Activated gamma-delta T cell treated with Interleukin-2 at 50 U/mL for 16 hours (primary cell): ENCODE results near the gene FAM107B.

ENCODE experiments used
- DNase-seq: peaks from one replicate; pipeline ENCODE4 v3.0.0-alpha.2; 2020

The FAM107B gene

GRCh38 chr10:14526326-14526725 lies 248.4 kb downstream of the FAM107B start:
- no peak for DNase-seq

DNA sequence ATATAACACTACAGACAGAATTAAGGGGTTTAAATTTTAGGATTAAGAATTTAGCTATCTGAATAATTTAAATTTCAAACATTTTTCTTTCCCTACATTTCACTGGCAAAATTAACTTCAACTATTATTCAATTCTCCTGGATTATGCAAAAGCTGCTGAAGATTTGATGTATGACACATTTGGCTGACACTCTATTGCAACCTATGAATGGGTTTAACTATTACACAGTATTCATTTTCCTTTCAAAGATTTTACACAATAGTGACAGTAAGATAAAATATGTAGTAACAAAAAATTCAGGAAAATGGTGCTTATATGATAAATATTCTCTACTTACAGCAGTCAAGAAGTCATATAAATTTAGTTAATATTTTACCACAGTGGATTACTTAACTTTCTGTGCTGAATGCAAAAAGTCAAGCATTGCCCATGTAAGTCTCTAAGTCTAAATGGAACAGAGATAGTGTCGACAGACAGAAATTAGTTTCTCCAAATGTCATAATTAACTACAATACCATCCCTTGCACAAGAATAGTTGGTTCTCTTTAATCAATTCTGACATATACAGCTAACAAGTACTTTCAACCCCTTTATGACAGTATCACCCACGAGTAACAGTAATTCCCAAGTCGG lies 249.9 kb downstream of the FAM107B start:
- no peak for DNase-seq

- no peak for DNase-seq
These were observed 251.4 kb downstream of the FAM107B start for GRCh38 chr10:14523286-14523685.

- DNase-seq = no peak
These were observed 254.9 kb downstream of the FAM107B start for GRCh38 chr10:14519785-14520184.

GRCh38 chr10:14518149-14518548 lies 256.5 kb downstream of the FAM107B start:
- no peak for DNase-seq

DNA sequence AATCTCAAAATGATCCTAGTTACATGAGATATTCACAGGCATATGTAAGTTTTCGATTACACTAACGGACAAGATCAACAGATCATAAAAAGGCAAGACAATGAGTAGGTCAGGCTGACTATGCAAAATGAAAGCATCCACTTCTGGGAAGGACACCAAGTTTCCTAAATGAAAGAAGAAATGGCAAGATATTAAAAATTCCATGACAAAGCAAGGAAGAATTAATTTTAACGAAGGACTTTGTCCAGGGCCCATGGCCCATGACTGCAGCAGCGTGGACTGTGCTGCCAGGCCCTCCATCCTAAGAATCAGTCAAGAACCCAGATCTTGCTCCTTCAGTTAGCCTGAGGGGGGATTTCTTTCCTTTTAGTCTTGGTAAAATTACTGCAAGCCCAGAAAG lies 261.6 kb downstream of the FAM107B start:
- no peak for DNase-seq

- DNase-seq = no peak
These were observed 264.4 kb downstream of the FAM107B start for GRCh38 chr10:14510346-14510745.

DNA sequence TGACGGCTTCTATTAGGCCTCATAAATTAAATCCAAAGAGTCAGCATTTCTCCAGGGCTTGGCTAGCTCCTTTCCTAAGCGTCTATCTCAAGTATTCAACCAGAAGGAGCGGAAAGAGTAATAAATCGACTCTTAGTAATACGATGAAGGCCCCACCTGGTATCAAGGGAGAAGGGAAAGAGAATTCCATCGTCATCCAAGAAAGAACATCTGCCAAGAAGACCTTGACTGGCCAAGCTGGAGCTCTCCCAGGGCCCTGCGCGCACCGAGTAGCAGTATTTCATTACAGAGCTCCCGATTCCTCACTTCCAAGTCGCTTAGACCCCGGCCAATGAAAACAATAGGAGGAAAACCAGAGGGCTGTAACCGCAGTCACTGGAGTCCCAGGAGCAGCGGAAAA lies 266.0 kb downstream of the FAM107B start:
- no peak for DNase-seq

DNA sequence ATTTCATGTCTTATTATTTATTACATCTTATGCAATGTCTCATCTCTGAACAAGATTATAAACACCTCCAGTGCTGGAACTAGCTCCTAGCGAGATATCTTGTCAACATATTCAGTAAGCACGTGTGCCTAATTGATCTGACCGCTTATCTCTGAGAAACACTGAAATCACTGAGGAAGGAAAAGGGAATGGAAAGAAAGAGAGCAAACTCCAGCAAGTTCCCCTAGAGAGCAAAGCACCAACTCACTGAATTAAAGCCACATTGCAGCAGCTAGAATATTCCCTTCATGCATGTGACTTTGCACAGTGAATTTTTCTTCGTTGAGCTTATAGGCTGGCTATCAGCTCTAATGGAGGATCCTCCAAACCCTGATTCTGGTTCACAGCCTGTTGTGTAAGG lies 266.9 kb downstream of the FAM107B start:
- DNase-seq = no peak

GRCh38 chr10:14507176-14507575 lies 267.5 kb downstream of the FAM107B start:
- DNase-seq = peak; percentile 13

DNA sequence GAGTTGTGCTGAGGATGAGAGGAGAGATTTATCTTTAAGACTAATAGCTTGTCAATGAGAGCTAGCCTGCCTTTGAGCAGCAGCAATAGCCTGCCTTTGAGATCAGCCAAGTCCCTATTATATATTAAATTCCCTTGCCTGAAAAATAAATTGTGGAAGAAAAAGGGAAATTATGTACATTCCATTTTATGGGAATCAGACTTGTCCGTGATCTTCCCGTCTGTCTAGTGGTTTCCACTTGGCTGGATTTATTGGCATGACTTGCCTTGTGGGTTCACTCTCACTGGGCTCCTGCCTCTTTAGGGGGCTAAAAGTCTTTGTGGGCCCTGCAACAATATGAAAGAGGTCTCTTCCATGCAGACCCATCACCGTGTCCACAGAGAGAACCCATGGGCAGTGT lies 272.3 kb downstream of the FAM107B start:
- DNase-seq = no peak

DNA sequence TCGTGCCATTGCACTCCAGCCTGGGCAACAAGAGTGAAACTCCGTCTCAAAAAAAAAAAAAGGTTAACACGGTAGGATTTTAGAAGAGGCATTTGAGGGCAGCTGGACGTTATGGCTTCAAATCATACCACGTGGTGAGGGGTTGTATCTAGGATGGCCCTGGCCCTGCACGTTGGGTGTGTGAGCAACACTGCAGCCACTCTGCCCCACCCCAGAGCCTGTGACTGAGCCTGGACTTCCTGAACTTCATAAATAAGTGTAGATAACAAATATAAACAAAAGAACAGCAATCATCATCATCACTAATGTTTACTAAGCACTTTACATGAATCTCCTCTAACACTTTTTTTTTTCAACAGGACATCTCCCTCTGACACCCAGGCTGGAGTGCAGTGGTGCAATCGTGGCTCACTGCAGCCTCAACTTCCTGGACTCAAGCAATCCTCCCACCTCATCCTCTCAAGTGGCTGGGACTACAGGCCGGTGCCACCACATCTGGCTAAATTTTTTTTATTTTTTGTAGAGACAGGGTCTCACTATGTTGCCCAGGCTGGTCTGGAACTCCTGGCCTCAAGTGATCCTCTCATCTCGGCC lies 274.4 kb downstream of the FAM107B start:
- DNase-seq = no peak

DNA sequence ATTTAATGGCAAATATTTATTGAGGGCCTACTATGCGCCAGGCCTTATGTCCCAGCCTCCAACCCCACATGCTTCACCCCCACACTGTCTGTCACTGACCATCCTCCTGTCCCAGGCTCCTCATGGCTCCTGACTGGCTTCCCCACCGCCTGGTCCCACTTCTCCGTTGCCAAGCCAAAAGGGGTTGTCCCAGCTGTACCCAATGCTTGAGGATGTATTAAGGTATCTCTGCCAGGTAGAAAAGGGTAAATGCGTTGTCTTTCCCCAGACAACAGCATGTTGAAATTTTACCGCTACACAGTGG lies 275.1 kb downstream of the FAM107B start:
- no peak for DNase-seq

GRCh38 chr10:14498326-14498725 lies 276.4 kb downstream of the FAM107B start:
- no peak for DNase-seq

DNA sequence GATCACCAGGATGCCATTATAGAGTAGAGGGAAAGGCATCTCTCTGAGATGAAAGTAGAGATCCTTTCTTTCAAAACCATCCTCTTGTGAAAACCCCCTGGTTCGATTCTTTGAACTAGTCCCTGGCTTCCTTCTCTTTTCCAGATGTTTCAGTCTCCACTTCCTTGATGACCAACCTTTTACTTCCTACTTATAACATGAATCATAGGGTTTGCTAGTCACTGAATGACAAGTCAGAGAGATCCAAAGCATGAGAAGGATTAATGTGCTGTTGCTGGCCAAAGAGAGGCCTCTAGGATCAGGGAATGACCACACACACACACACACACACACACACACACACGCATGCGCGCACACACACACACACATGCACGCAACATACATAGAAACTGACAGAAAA lies 282.9 kb downstream of the FAM107B start:
- no peak for DNase-seq

DNA sequence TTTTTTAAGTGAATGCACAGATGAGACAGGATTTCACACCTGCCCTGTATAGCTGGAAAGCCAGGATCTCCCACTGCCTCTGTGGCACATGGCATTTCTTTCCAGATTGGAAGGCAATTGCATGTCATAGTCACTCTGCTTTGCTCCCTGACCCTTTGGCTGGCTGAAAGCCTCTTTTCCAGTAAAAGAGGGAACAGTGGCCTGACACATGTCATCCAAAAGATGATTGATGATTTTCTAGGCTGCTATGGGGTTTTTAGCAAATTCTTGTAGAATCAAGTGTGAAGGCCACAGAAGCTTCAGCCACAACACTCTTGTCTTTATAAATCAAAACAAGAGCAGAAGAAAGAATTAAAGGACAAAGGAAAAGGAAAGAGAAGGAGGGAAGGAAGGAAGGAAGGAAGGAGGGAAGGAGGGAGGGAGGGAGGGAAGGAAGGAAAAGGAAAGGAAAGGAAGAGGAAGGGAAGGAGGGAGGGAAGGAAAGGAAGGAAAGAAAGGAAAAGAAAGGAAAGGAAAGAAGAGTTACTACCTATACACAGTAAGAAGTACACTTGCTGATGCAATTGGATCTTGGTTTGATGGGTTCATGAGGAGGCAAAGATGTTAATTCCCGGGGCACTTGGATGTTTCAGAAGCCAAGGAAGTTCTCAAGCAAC lies 285.0 kb downstream of the FAM107B start:
- DNase-seq = no peak

- DNase-seq = no peak
These were observed 287.2 kb downstream of the FAM107B start for GRCh38 chr10:14487488-14487883.

- no peak for DNase-seq
These were observed 287.8 kb downstream of the FAM107B start for GRCh38 chr10:14486777-14487487.

DNA sequence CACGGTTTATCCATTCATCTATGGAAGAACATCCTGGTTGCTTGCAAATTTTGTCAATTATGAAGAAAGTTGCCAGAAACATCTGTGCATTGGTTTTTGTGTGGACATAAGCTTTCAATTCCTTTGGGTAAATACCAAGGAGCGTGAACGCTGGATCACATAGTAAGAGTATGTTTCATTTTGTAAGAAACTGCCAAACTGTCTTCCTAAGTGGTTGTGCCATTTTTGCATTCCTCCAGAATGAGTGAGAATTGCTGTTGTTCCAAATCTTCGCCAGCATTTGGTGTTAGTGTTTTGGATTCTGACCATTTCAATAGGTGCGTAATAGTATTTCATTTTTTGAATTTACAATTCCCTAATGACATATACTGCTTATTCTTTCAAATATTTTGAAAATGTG lies 288.7 kb downstream of the FAM107B start:
- DNase-seq = no peak

GRCh38 chr10:14483417-14483816 lies 291.3 kb downstream of the FAM107B start:
- no peak for DNase-seq

DNA sequence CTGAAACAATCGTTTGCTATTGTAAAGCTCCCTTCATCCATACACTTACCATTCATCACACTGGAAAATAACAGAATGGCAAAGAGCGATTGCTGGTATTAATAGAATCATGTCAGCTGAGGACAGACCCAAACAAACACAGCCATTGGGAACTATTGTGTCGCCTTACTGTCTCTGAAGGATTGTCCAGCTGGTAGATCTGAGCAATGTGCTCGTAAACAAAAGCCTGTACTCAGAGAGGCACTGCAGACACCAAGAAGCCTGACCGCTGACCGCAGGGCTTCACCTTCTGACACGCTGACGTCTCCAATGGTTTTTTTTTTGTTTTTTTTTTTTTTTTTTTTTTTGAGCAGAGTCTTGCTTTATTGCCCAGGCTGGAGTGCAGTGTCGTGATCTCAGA lies 292.9 kb downstream of the FAM107B start:
- no peak for DNase-seq

GRCh38 chr10:14481014-14481413 lies 293.7 kb downstream of the FAM107B start:
- no peak for DNase-seq

DNA sequence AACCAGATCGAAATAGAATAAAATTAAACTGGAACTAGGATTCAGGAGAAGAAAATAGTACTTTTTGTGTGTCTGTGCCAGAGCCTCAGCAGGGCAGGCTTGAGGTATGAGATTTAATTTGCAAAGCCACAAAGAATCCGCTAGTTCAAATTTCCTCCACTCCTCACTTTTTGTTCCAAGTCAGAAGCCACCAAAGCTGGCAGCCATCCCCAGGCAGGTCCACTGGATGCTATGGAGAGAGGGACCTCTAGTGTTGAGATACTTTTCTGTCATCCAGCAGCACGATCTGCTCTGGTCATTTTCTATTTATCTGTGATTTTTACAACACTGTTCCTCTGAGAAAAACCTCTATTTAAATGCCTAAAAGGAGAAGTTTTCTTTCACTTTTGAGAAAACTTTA lies 296.1 kb downstream of the FAM107B start:
- no peak for DNase-seq

DNA sequence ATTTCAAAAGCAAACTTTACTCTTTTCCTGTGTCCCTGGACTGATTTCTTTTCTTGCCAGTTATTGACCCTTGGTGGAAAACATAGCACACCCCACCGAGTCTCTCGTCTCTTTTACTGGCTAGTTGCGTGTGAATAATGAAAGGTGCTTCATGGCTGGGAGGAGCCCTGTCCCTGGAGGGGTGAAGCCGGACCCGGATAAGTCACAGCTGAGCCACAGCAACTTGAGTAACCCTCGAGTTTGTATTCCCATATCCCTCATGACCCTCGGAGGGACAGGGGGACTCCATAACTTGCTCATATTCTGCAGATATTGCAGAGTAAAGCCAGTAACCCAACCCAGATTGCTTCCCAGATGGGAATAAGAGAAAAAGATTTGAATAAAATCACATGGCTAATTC lies 296.5 kb downstream of the FAM107B start:
- DNase-seq = no peak
